ENCODE measurements around the gene NIN.
"Not testable (repeated sequence)": the region's sequence is repeated elsewhere in the genome, so short reads cannot be mapped to it uniquely, and the experiment has no call there.

NIN gene

GRCh38 chr14:50726372-50727107, 104.4 kb downstream of the NIN start:
- ATAC-seq (replicated peaks; ENCODE audit: extremely low read depth, poor library complexity, severe bottlenecking) (peak; percentile 98), DNase-seq (ENCODE audit: low spot score in 2 of 2) (peak in 1 of 2 donors; percentile 14)
- H3K27ac Mint-ChIP-seq (ENCODE audit: low read depth), result peak overlapping the region; percentile 79
- no peaks in the 10 kb centered on the region for H3K27me3 Mint-ChIP-seq
- H3K4me1 Mint-ChIP-seq, result peaks cover 26% of the 10 kb centered on the region
- H3K36me3 Mint-ChIP-seq (ENCODE audit: insufficient read depth), result peaks cover 70% of the 10 kb centered on the region
- H3K9me3 Mint-ChIP-seq, result no peaks in the 10 kb centered on the region
- H3K4me3 Mint-ChIP-seq, result peak overlapping the region; percentile 4

- H3K27ac Mint-ChIP-seq (ENCODE audit: low read depth), result peak overlapping the region; percentile 79
- no peak for ATAC-seq (replicated peaks; ENCODE audit: extremely low read depth, poor library complexity, severe bottlenecking)
- H3K4me3 Mint-ChIP-seq, result peak overlapping the region; percentile 4
- H3K9me3 Mint-ChIP-seq, result no peaks in the 10 kb centered on the region
- H3K27me3 Mint-ChIP-seq, result no peaks in the 10 kb centered on the region
- peaks cover 26% of the 10 kb centered on the region for H3K4me1 Mint-ChIP-seq
- peaks cover 67% of the 10 kb centered on the region for H3K36me3 Mint-ChIP-seq (ENCODE audit: insufficient read depth)
- DNase-seq (ENCODE audit: low spot score in 2 of 2), result no peak
These were observed 105.2 kb downstream of the NIN start for GRCh38 chr14:50725761-50726160.

GRCh38 chr14:50719911-50720759, 110.8 kb downstream of the NIN start:
- Mint-ChIP-seq H3K27me3 (no peaks in the 10 kb centered on the region), H3K27ac (ENCODE audit: low read depth) (no peak overlapping the region)

GRCh38 chr14:50718949-50719348, 112.0 kb downstream of the NIN start:
- Mint-ChIP-seq H3K36me3 (ENCODE audit: insufficient read depth) (peaks cover 18% of the 10 kb centered on the region), H3K9me3 (no peaks in the 10 kb centered on the region), H3K4me3 (no peak overlapping the region), H3K27ac (ENCODE audit: low read depth) (no peak overlapping the region), H3K4me1 (no peaks in the 10 kb centered on the region), H3K27me3 (no peaks in the 10 kb centered on the region)
- DNase-seq (ENCODE audit: low spot score in 2 of 2), result no peak
- no peak for ATAC-seq (replicated peaks; ENCODE audit: extremely low read depth, poor library complexity, severe bottlenecking)

More at GRCh38 chr14:50719911-50720759, 110.8 kb downstream of the NIN start:
- ATAC-seq (replicated peaks; ENCODE audit: extremely low read depth, poor library complexity, severe bottlenecking) (no peak), DNase-seq (ENCODE audit: low spot score in 2 of 2) (no peak)
- H3K4me1 Mint-ChIP-seq, result no peaks in the 10 kb centered on the region
- H3K9me3 Mint-ChIP-seq, result no peaks in the 10 kb centered on the region
- H3K4me3 Mint-ChIP-seq, result no peak overlapping the region
- peaks cover 30% of the 10 kb centered on the region for H3K36me3 Mint-ChIP-seq (ENCODE audit: insufficient read depth)

GRCh38 chr14:50717811-50718210, 113.2 kb downstream of the NIN start:
- H3K27ac Mint-ChIP-seq (ENCODE audit: low read depth), result no peak overlapping the region
- DNase-seq (ENCODE audit: low spot score in 2 of 2) (no peak), ATAC-seq (replicated peaks; ENCODE audit: extremely low read depth, poor library complexity, severe bottlenecking) (no peak)
- no peaks in the 10 kb centered on the region for H3K27me3 Mint-ChIP-seq
- no peaks in the 10 kb centered on the region for H3K9me3 Mint-ChIP-seq
- peaks cover 13% of the 10 kb centered on the region for H3K36me3 Mint-ChIP-seq (ENCODE audit: insufficient read depth)
- no peak overlapping the region for H3K4me3 Mint-ChIP-seq
- H3K4me1 Mint-ChIP-seq, result no peaks in the 10 kb centered on the region

- no peak for DNase-seq (ENCODE audit: low spot score in 2 of 2)
- H3K27me3 Mint-ChIP-seq, result no peaks in the 10 kb centered on the region
These were observed 116.4 kb downstream of the NIN start for GRCh38 chr14:50714450-50715073.

GRCh38 chr14:50711043-50711442, 119.9 kb downstream of the NIN start:
- no peak for ATAC-seq (replicated peaks; ENCODE audit: extremely low read depth, poor library complexity, severe bottlenecking)
- no peak overlapping the region for H3K27ac Mint-ChIP-seq (ENCODE audit: low read depth)
- H3K27me3 Mint-ChIP-seq, result no peaks in the 10 kb centered on the region
- no peak for DNase-seq (ENCODE audit: low spot score in 2 of 2)
- H3K4me1 Mint-ChIP-seq, result no peaks in the 10 kb centered on the region
- H3K36me3 Mint-ChIP-seq (ENCODE audit: insufficient read depth), result no peaks in the 10 kb centered on the region
- H3K9me3 Mint-ChIP-seq, result no peaks in the 10 kb centered on the region
- H3K4me3 Mint-ChIP-seq, result no peak overlapping the region

More at GRCh38 chr14:50714450-50715073, 116.4 kb downstream of the NIN start:
- H3K9me3 Mint-ChIP-seq, result no peaks in the 10 kb centered on the region
- no peak overlapping the region for H3K27ac Mint-ChIP-seq (ENCODE audit: low read depth)
- ATAC-seq (replicated peaks; ENCODE audit: extremely low read depth, poor library complexity, severe bottlenecking), result no peak
- H3K4me1 Mint-ChIP-seq, result no peaks in the 10 kb centered on the region
- no peak overlapping the region for H3K4me3 Mint-ChIP-seq
- peaks cover 1% of the 10 kb centered on the region for H3K36me3 Mint-ChIP-seq (ENCODE audit: insufficient read depth)

GRCh38 chr14:50705026-50705593, 125.9 kb downstream of the NIN start:
- H3K4me3 Mint-ChIP-seq, result no peak overlapping the region
- H3K9me3 Mint-ChIP-seq, result no peaks in the 10 kb centered on the region
- ATAC-seq (replicated peaks; ENCODE audit: extremely low read depth, poor library complexity, severe bottlenecking) (no peak), DNase-seq (ENCODE audit: low spot score in 2 of 2) (no peak)
- H3K4me1 Mint-ChIP-seq, result no peaks in the 10 kb centered on the region
- no peaks in the 10 kb centered on the region for H3K36me3 Mint-ChIP-seq (ENCODE audit: insufficient read depth)
- no peak overlapping the region for H3K27ac Mint-ChIP-seq (ENCODE audit: low read depth)
- H3K27me3 Mint-ChIP-seq, result peaks cover 31% of the 10 kb centered on the region

- H3K36me3 Mint-ChIP-seq (ENCODE audit: insufficient read depth), result no peaks in the 10 kb centered on the region
- H3K4me1 Mint-ChIP-seq, result no peaks in the 10 kb centered on the region
- ATAC-seq (replicated peaks; ENCODE audit: extremely low read depth, poor library complexity, severe bottlenecking) (no peak), DNase-seq (ENCODE audit: low spot score in 2 of 2) (no peak)
- H3K4me3 Mint-ChIP-seq, result no peak overlapping the region
- no peak overlapping the region for H3K27ac Mint-ChIP-seq (ENCODE audit: low read depth)
- no peaks in the 10 kb centered on the region for H3K9me3 Mint-ChIP-seq
- peaks cover 36% of the 10 kb centered on the region for H3K27me3 Mint-ChIP-seq
These were observed 126.4 kb downstream of the NIN start for GRCh38 chr14:50704454-50705010.

- DNase-seq (ENCODE audit: low spot score in 2 of 2) (no peak), ATAC-seq (replicated peaks; ENCODE audit: extremely low read depth, poor library complexity, severe bottlenecking) (no peak)
- no peak overlapping the region for H3K4me3 Mint-ChIP-seq
- peaks cover 52% of the 10 kb centered on the region for H3K27me3 Mint-ChIP-seq
- H3K4me1 Mint-ChIP-seq, result no peaks in the 10 kb centered on the region
- no peaks in the 10 kb centered on the region for H3K9me3 Mint-ChIP-seq
- no peaks in the 10 kb centered on the region for H3K36me3 Mint-ChIP-seq (ENCODE audit: insufficient read depth)
- H3K27ac Mint-ChIP-seq (ENCODE audit: low read depth), result no peak overlapping the region
These were observed 133.2 kb downstream of the NIN start for GRCh38 chr14:50697659-50698290.

GRCh38 chr14:50694260-50694659, 136.7 kb downstream of the NIN start:
- H3K27ac Mint-ChIP-seq (ENCODE audit: low read depth); H3K36me3 Mint-ChIP-seq (ENCODE audit: insufficient read depth); H3K9me3 Mint-ChIP-seq; DNase-seq (ENCODE audit: low spot score in 2 of 2); H3K4me3 Mint-ChIP-seq; ATAC-seq (replicated peaks; ENCODE audit: extremely low read depth, poor library complexity, severe bottlenecking); H3K4me1 Mint-ChIP-seq: not testable (repeated sequence)
- peaks cover 23% of the 10 kb centered on the region for H3K27me3 Mint-ChIP-seq

- Mint-ChIP-seq H3K36me3 (ENCODE audit: insufficient read depth) (peaks cover 1% of the 10 kb centered on the region), H3K4me1 (no peaks in the 10 kb centered on the region), H3K27me3 (no peaks in the 10 kb centered on the region), H3K27ac (ENCODE audit: low read depth) (no peak overlapping the region), H3K4me3 (no peak overlapping the region), H3K9me3 (peaks cover 5% of the 10 kb centered on the region)
- DNase-seq (ENCODE audit: low spot score in 2 of 2) (no peak), ATAC-seq (replicated peaks; ENCODE audit: extremely low read depth, poor library complexity, severe bottlenecking) (no peak)
These were observed 142.1 kb downstream of the NIN start for GRCh38 chr14:50688875-50689274.
